ENCODE data around the gene SP9.

DNA sequence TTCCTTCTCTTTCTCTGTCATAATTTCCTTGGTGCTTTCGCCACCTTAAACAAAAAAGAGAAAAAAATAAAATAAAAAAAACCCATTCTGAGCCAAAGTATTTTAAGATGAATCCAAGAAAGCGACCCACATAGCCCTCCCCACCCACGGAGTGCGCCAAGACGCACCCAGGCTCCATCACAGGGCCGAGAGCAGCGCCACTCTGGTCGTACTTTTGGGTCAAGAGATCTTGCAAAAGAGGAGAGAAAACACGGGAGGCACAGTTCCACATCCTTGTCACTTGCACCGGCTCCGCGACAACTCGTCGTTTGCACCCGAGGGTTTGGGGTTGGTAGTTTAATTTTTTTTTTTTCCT lies 1.8 kb upstream of the SP9 start:
- TF ChIP-seq POLR2A (IDR thresholded peaks at IDR 0.05; ENCODE audit: low read depth, low read length), result no peak
- no peak for TF ChIP-seq POLR2AphosphoS5 (IDR thresholded peaks at IDR 0.05; ENCODE audit: low read depth, low read length)
- no peak for TF ChIP-seq SPI1 (IDR thresholded peaks at IDR 0.05; ENCODE audit: low read depth, low read length)
- TF ChIP-seq POU2F2 (IDR thresholded peaks at IDR 0.05; ENCODE audit: low read depth, low read length), result no peak
- no peak for TF ChIP-seq TAF1 (IDR thresholded peaks at IDR 0.05; ENCODE audit: low read depth, low read length)
